GM19035 (cell line): ENCODE data around the gene CDH3.

Source experiments
- ATAC-seq: cut with Tn5 transposase; IDR thresholded peaks from one replicate; pipeline ENCODE4 v1.9.1; 2021; ENCODE audit not compliant: unreplicated experiment

CDH3 gene

GRCh38 chr16:68644715-68645493 is at the start of gene CDH3:
Gene CDH3 (plus strand): TSS chr16:68645310. CDS start chr16:68645380, 70 bp downstream.
- ATAC-seq = no peak

- ATAC-seq = no peak
Measured at GRCh38 chr16:68596266-68596665, 48.8 kb upstream of the CDH3 start.

- ATAC-seq = no peak
Measured at GRCh38 chr16:68599586-68599985, 45.5 kb upstream of the CDH3 start.

- ATAC-seq = no peak
Measured at GRCh38 chr16:68605746-68606145, 39.4 kb upstream of the CDH3 start.

- no peak for ATAC-seq
Measured at GRCh38 chr16:68607443-68607842, 37.7 kb upstream of the CDH3 start.

GRCh38 chr16:68608330-68608729 is 36.8 kb upstream of the CDH3 start:
- ATAC-seq = no peak

- no peak for ATAC-seq
Measured at GRCh38 chr16:68612996-68613395, 32.1 kb upstream of the CDH3 start.

- ATAC-seq = no peak
Measured at GRCh38 chr16:68617734-68618133, 27.4 kb upstream of the CDH3 start.

GRCh38 chr16:68626557-68626956 is 18.6 kb upstream of the CDH3 start:
- no peak for ATAC-seq

GRCh38 chr16:68627951-68628425 is 17.1 kb upstream of the CDH3 start:
- no peak for ATAC-seq

GRCh38 chr16:68629351-68629910 is 15.7 kb upstream of the CDH3 start:
- ATAC-seq = no peak

- no peak for ATAC-seq
Measured at GRCh38 chr16:68636064-68636560, 9.0 kb upstream of the CDH3 start.

- ATAC-seq = no peak
Measured at GRCh38 chr16:68636818-68637217, 8.3 kb upstream of the CDH3 start.

- ATAC-seq = no peak
Measured at GRCh38 chr16:68640972-68641371, 4.1 kb upstream of the CDH3 start.

GRCh38 chr16:68642047-68642435 is 3.1 kb upstream of the CDH3 start:
- ATAC-seq = no peak

GRCh38 chr16:68642436-68643101 is 2.5 kb upstream of the CDH3 start:
- no peak for ATAC-seq

- ATAC-seq = no peak
Measured at GRCh38 chr16:68643227-68643626, 1.9 kb upstream of the CDH3 start.

- no peak for ATAC-seq
Measured at GRCh38 chr16:68643847-68644246, 1.3 kb upstream of the CDH3 start.

- no peak for ATAC-seq
Measured at GRCh38 chr16:68644296-68644695, 814 bp upstream of the CDH3 start.

GRCh38 chr16:68645494-68646388 is 631 bp downstream of the CDH3 start:
- no peak for ATAC-seq
